Spleen (tissue), 7 donors: ENCODE data around the gene RPAP2.

Experiments
- CTCF ChIP-seq, 11 experiments: fragments of 200-600 bp in 7 of 11; fragments of 450-650 bp in 4 of 11; sonication (generic) in 4 of 11; IDR thresholded peaks in 8 of 11; conservative IDR thresholded peaks in 3 of 11; 1 replicate in 7 of 11; 2 replicates in 4 of 11; pipeline versions ENCODE4 v1.4.0 to v1.8.0; 2016 to 2021; ENCODE audit warnings: antibody characterized with exemption in 11 of 11, inconsistent platforms in 4 of 11, mild to moderate bottlenecking in 1 of 11
- POLR2AphosphoS5 ChIP-seq, 3 donors: sonication (generic); formaldehyde crosslinking; IDR thresholded peaks; one replicate each; pipeline ENCODE4 v1.5.1; 2017; ENCODE audit warnings: antibody characterized with exemption in 3 of 3
- donor health status: DM: no; HTN: no; CAD: no; lungs with moderate emphysema.
- donor health status: DM: no; HTN: no; CAD: no.
- donor health status: DM: no; HTN: no; CAD: no.

GRCh38 chr1:92315766-92316599, 17.1 kb downstream of the RPAP2 start:
- TF ChIP-seq POLR2AphosphoS5 (IDR thresholded peaks at IDR 0.05): no peak
- no peak for TF ChIP-seq CTCF (IDR thresholded peaks at IDR 0.05 in 8 of 11, conservative IDR thresholded peaks at IDR 0.05 in 3 of 11)
